ENCODE data around the gene ZNF174. TPM values are rescaled to one million over a fixed set of nuclear protein-coding genes. Genes with fewer than 3 reads are reported as not detected.

Gene ZNF174
- polyA plus RNA-seq, 2 of the 4 experiments (the other 2 are of a cell fraction) = 9.5 to 15.8 TPM

- no peak for FAIRE-seq
- CTCF ChIA-PET = interaction anchor here (0.8 to 1.4 kb wide), 3 partner anchors 10 to 53 kb away, joined by 3 read pairs; no protein-coding TSS in a partner anchor
- whole genome bisulfite sequencing (ENCODE audit: missing lambda C conversion rate) = 57% methylated on average over 10 of the region's 10 CpGs
Measured at GRCh38 chr16:3356118-3356517, 44.9 kb upstream of the ZNF174 start.

GRCh38 chr16:3358871-3359270 is 42.1 kb upstream of the ZNF174 start:
- CTCF ChIA-PET = interaction anchor here (0.5 to 0.6 kb wide), 2 partner anchors 134 to 197 kb away, joined by 3 read pairs; no protein-coding TSS in a partner anchor

More at GRCh38 chr16:3356118-3356517, 44.9 kb upstream of the ZNF174 start:
- Histone ChIP-seq H3K4me1 (no peaks in the 10 kb centered on the region), H3K4me3 (no peak overlapping the region), H3K9me3 (peaks cover 47% of the 10 kb centered on the region), H3K4me2 (no peak overlapping the region), H3K27ac (no peak overlapping the region)
- POLR2A ChIA-PET = no interaction called here
- TF ChIP-seq HDAC2 (IDR thresholded peaks at IDR 0.05) = no peak
- TF ChIP-seq, protein P1, sequence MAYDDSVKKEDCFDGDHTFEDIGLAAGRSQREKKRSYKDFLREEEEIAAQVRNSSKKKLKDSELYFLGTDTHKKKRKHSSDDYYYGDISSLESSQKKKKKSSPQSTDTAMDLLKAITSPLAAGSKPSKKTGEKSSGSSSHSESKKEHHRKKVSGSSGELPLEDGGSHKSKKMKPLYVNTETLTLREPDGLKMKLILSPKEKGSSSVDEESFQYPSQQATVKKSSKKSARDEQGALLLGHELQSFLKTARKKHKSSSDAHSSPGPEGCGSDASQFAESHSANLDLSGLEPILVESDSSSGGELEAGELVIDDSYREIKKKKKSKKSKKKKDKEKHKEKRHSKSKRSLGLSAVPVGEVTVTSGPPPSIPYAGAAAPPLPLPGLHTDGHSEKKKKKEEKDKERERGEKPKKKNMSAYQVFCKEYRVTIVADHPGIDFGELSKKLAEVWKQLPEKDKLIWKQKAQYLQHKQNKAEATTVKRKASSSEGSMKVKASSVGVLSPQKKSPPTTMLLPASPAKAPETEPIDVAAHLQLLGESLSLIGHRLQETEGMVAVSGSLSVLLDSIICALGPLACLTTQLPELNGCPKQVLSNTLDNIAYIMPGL (CRISPR knock-in tag; IDR thresholded peaks at IDR 0.05; ENCODE audit: borderline replicate concordance) = no peak
- TF ChIP-seq CBX2 (IDR thresholded peaks at IDR 0.05; ENCODE audit: borderline replicate concordance, low read depth) = no peak
- no peak for TF ChIP-seq CHD2 (IDR thresholded peaks at IDR 0.05; ENCODE audit: low read length, partially characterized antibody)
- TF ChIP-seq BHLHE40 (IDR thresholded peaks at IDR 0.05; ENCODE audit: low read depth, low read length) = no peak
- no peak for TF ChIP-seq MYC (IDR thresholded peaks at IDR 0.05; ENCODE audit: borderline replicate concordance, low read length)
- no peak for TF ChIP-seq JUNB (IDR thresholded peaks at IDR 0.05)
- TF ChIP-seq POLR2A (IDR thresholded peaks at IDR 0.05; ENCODE audit: low read length) = no peak
- no peak for TF ChIP-seq RAD21 (conservative IDR thresholded peaks at IDR 0.05 in 1 of 2, IDR thresholded peaks at IDR 0.05 in 1 of 2)
- TF ChIP-seq RNF2 (IDR thresholded peaks at IDR 0.05; ENCODE audit: borderline replicate concordance, low read depth) = no peak
- DNase-seq (ENCODE audit: low read depth in 1 of 2, low spot score in 1 of 2) (no peak), ATAC-seq (no peak; a peak in 1 of 6 replicates)

More at GRCh38 chr16:3358871-3359270, 42.1 kb upstream of the ZNF174 start:
- no peak for TF ChIP-seq ATOH8 (CRISPR knock-in tag; IDR thresholded peaks at IDR 0.05; ENCODE audit: low read depth)
- no peak for TF ChIP-seq SREBF2 (IDR thresholded peaks at IDR 0.05)
- TF ChIP-seq RARB (CRISPR knock-in tag; IDR thresholded peaks at IDR 0.05) = no peak
- no peak for TF ChIP-seq PHF8 (IDR thresholded peaks at IDR 0.05; ENCODE audit: borderline replicate concordance, low read depth)
- no peak for TF ChIP-seq MAZ (IDR thresholded peaks at IDR 0.05; ENCODE audit: borderline replicate concordance, low read depth, low read length)
- TF ChIP-seq HOXB5 (CRISPR knock-in tag; IDR thresholded peaks at IDR 0.05) = no peak
- TF ChIP-seq HOXA7 (CRISPR knock-in tag; IDR thresholded peaks at IDR 0.05) = no peak
- no peak for TF ChIP-seq FOSB (CRISPR knock-in tag; IDR thresholded peaks at IDR 0.05)
- no peak for TF ChIP-seq JUNB (IDR thresholded peaks at IDR 0.05)
- no peak for TF ChIP-seq NR3C1 (IDR thresholded peaks at IDR 0.05)
- no peak for TF ChIP-seq POLR2A (IDR thresholded peaks at IDR 0.05; ENCODE audit: low read length)
- TF ChIP-seq ZSCAN20 (CRISPR knock-in tag; IDR thresholded peaks at IDR 0.05) = no peak
- TF ChIP-seq CHD4 (IDR thresholded peaks at IDR 0.05; ENCODE audit: borderline replicate concordance) = no peak
- no peak for TF ChIP-seq RNF2 (IDR thresholded peaks at IDR 0.05; ENCODE audit: borderline replicate concordance, low read depth)
- TF ChIP-seq CHD2 (IDR thresholded peaks at IDR 0.05; ENCODE audit: low read length, partially characterized antibody) = no peak
- TF ChIP-seq RCOR1 (IDR thresholded peaks at IDR 0.05; ENCODE audit: low read depth, low read length) = no peak
- no peak for TF ChIP-seq KDM1A (IDR thresholded peaks at IDR 0.05; ENCODE audit: low read depth)
- TF ChIP-seq MYC (IDR thresholded peaks at IDR 0.05; ENCODE audit: borderline replicate concordance, low read length) = no peak
- TF ChIP-seq GATA3 (IDR thresholded peaks at IDR 0.05; ENCODE audit: borderline replicate concordance) = no peak
- TF ChIP-seq BCL3 (IDR thresholded peaks at IDR 0.05) = no peak
- no peaks in the 10 kb centered on the region for H3K4me1 ChIP-seq
- no peak overlapping the region for H3K4me3 ChIP-seq
- FAIRE-seq (no peak), DNase-seq (ENCODE audit: low read depth in 1 of 2, low spot score in 1 of 2) (no peak), ATAC-seq (no peak)
- no peak overlapping the region for H3K4me2 ChIP-seq
- no peak overlapping the region for H3K27ac ChIP-seq
- 0% methylated on average over 1 of the region's 1 CpG for WGBS (ENCODE audit: missing lambda C conversion rate)
- POLR2A ChIA-PET = no interaction called here
- H3K9me3 ChIP-seq = peaks cover 64% of the 10 kb centered on the region
